ENCODE data around the gene GOLGA6L4.
"Not testable (repeated sequence)": the region's sequence is repeated elsewhere in the genome, so short reads cannot be mapped to it uniquely, and the experiment has no call there.

Gene GOLGA6L4

DNA sequence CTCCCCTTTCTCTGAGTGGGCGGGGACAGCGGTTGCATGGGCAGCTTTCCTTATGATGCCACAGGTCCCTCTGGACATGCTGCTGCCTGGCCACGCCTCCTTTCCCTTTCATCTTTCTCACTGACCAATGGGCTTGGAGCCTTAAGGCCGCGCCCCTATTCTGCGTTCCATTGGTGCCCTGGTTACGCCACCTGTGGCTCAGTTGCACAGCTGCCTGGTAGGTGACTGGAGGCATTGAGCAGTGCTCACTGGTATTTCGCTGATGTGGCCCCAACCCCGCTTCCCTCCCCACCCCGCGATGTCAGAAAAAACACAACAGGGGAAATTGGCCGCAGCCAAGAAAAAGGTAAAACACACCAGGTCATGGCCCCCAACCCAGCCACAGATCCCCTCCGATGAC, at the start of gene GOLGA6L4:
Gene GOLGA6L4, plus strand, starts transcription at position 201 of the 400 bp plus-strand sequence. Its CDS starts 62 bp downstream, at position 263.
- DNase-seq (ENCODE audit: low spot score): not testable (repeated sequence)

GRCh38 chr15:84192982-84193381, 42.6 kb upstream of the GOLGA6L4 start:
- DNase-seq (ENCODE audit: low spot score): not testable (repeated sequence)

DNA sequence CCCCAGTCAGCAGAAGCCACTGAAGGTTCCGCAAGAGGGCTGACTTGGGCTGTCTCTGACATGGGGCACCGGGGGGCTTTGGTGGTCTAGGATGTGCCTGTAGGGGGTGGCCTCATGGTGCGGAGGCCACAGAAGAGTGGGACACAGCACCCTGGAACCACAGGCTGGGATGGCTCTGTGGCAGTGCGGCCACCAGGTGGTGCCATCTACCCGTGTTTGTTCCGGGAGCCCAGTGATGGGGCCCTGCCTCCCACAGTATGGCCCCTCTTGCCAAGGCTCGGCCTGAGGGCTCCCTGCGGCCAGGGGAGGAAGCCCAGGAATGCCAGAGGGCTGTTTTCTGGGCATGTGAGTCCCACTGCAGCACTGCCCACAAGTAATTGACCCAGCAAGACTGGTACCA, 40.0 kb upstream of the GOLGA6L4 start:
- not testable (repeated sequence) for DNase-seq (ENCODE audit: low spot score)

GRCh38 chr15:84196530-84197188, 38.9 kb upstream of the GOLGA6L4 start:
- DNase-seq (ENCODE audit: low spot score): not testable (repeated sequence)

- DNase-seq (ENCODE audit: low spot score): not testable (repeated sequence)
Observed at GRCh38 chr15:84199865-84200264, 35.7 kb upstream of the GOLGA6L4 start.

GRCh38 chr15:84246441-84246840, 10.9 kb downstream of the GOLGA6L4 start:
- not testable (repeated sequence) for DNase-seq (ENCODE audit: low spot score)

Measured in NAMALWA (cell line).